Endothelial cell of hepatic sinusoid (primary cell): ENCODE results near the gene SDR42E2.
"Not testable (repeated sequence)": the region's sequence is repeated elsewhere in the genome, so short reads cannot be mapped to it uniquely, and the experiment has no call there.

Experiments used
- in situ Hi-C: cut with HindIII; loops from 2 replicates; pipeline ENCODE4 v1.10.0; 2017; ENCODE audit warnings: low sequenced_read_pairs

SDR42E2 gene

GRCh38 chr16:22161999-22162655 lies at the start of gene SDR42E2:
SDR42E2 (plus strand) TSS chr16:22162506; CDS start chr16:22165583, 3,077 bp downstream.
- in situ Hi-C loops: no loop called here

GRCh38 chr16:22116095-22116700 lies 46.1 kb upstream of the SDR42E2 start:
- in situ Hi-C loops: no loop called here

GRCh38 chr16:22117609-22118008 lies 44.7 kb upstream of the SDR42E2 start:
- in situ Hi-C loops: no loop called here

- in situ Hi-C loops: no loop called here
Observed at GRCh38 chr16:22120440-22120839, 41.9 kb upstream of the SDR42E2 start.

GRCh38 chr16:22122239-22122638 lies 40.1 kb upstream of the SDR42E2 start:
- in situ Hi-C loops: no loop called here

- in situ Hi-C loops: no loop called here
Observed at GRCh38 chr16:22123146-22123545, 39.2 kb upstream of the SDR42E2 start.

- in situ Hi-C loops: no loop called here
Observed at GRCh38 chr16:22123759-22124490, 38.4 kb upstream of the SDR42E2 start.

GRCh38 chr16:22124583-22125284 lies 37.6 kb upstream of the SDR42E2 start:
- in situ Hi-C loops: no loop called here

GRCh38 chr16:22126037-22126558 lies 36.2 kb upstream of the SDR42E2 start:
- in situ Hi-C loops: no loop called here

- in situ Hi-C loops: not testable (repeated sequence)
Observed at GRCh38 chr16:22128537-22128936, 33.8 kb upstream of the SDR42E2 start.

- in situ Hi-C loops: no loop called here
Observed at GRCh38 chr16:22130528-22130927, 31.8 kb upstream of the SDR42E2 start.

- in situ Hi-C loops: no loop called here
Observed at GRCh38 chr16:22132801-22133200, 29.5 kb upstream of the SDR42E2 start.

GRCh38 chr16:22138482-22138881 lies 23.8 kb upstream of the SDR42E2 start:
- in situ Hi-C loops: no loop called here

- in situ Hi-C loops: no loop called here
Observed at GRCh38 chr16:22139008-22139407, 23.3 kb upstream of the SDR42E2 start.

GRCh38 chr16:22139732-22140131 lies 22.6 kb upstream of the SDR42E2 start:
- in situ Hi-C loops: loop anchor here (5.0 kb wide), 1 partner anchor 48 kb away; no protein-coding TSS in a partner anchor

- in situ Hi-C loops: loop anchor here (5.0 kb wide), 1 partner anchor 46 kb away; no protein-coding TSS in a partner anchor
Observed at GRCh38 chr16:22141767-22142166, 20.5 kb upstream of the SDR42E2 start.

GRCh38 chr16:22144520-22144919 lies 17.8 kb upstream of the SDR42E2 start:
- in situ Hi-C loops: loop anchor here (5.0 kb wide), 1 partner anchor 43 kb away; no protein-coding TSS in a partner anchor

GRCh38 chr16:22147853-22148252 lies 14.5 kb upstream of the SDR42E2 start:
- in situ Hi-C loops: no loop called here

- in situ Hi-C loops: no loop called here
Observed at GRCh38 chr16:22151246-22151998, 10.9 kb upstream of the SDR42E2 start.

- in situ Hi-C loops: no loop called here
Observed at GRCh38 chr16:22152316-22152715, 10.0 kb upstream of the SDR42E2 start.
